ENCODE measurements around the gene ANTKMT.
"Not testable (repeated sequence)": the region's sequence is repeated elsewhere in the genome, so short reads cannot be mapped to it uniquely, and the experiment has no call there.

The ANTKMT gene

GRCh38 chr16:681746-682427 lies 39.1 kb upstream of the ANTKMT start:
- no peak for DNase-seq

DNA sequence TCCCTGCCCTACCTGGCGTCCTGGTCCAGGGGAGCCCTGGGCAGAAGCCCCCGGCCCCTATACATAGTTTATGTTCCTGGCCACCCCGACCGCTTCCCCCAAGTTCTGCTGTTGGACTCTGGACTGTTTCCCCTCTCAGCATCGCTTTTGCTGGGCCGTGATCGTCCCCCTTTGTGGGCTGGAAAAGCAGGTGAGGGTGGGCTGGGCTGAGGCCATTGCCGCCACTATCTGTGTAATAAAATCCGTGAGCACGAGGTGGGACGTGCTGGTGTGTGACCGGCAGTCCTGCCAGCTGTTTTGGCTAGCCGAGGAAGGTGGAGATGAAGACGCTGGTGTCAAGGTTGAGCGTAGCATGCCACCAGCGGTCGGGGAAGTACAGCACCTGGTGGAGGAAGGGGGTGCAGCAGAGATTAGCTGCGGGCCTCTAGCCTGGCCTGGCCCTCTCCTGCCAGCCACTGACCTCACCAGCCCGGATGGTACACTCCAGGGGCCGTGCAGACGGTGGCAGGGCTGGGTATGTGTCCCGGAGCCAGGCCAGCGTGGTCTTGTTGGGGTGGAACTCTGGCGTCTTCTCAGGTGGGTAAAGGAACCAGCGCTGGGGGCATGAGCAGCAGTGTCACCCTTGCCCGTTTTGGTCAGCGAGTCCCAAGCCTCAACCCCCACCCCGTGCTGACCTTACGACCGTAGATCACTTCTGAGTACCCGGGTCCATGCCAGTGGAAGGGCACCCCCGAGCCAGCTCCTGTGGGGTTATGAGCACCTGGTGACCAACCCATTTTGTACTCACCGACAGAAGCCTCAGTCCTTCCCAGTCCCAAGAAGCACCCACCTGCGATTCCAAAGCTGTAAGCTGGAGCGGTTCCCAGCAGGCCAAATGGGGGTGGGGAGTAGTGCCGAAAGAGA lies 38.2 kb upstream of the ANTKMT start:
- no peak for DNase-seq

- no peak for DNase-seq
These were observed 37.4 kb upstream of the ANTKMT start for GRCh38 chr16:683396-684070.

DNA sequence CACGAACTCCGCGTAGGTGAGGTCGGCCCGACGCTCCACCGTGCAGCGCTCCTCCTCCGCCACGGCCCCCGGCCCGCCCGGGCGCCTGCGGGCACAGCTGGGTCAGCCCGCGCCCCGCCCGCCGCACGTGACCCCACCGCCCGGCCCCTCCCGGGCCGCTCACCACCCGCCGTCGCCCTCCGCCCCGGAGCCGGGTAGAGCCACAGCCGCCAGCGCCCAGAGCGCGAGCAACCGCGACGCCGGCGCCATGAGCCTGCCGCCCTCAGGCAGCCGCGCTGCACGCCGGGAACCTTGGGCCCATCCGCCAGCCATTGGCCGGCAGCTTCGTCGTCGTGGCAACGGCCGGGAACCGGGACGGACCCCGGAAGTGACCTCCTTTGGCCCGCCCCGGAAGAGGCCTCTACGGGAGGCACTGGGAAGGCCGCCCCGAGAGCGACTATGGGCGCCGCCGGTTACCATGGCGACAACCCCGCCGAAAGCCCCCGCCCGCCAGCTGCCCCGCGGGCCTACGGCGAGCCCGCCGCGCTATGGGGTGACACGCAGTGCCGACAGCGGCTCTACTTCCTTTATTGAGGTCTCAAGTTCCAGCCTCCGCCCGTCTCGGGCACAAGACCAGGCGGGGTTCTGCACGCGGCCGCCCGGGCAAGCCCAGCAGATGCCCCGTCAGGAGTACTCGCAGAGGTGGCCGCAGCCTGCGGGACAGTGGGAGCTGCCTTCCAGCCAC lies 36.7 kb upstream of the ANTKMT start, which contains the start of gene JMJD8:
Gene JMJD8 (minus strand): TSS at position 264 of the 724 bp plus-strand sequence. CDS start 15 bp downstream, at position 249.
- peak; percentile 87 for DNase-seq

DNA sequence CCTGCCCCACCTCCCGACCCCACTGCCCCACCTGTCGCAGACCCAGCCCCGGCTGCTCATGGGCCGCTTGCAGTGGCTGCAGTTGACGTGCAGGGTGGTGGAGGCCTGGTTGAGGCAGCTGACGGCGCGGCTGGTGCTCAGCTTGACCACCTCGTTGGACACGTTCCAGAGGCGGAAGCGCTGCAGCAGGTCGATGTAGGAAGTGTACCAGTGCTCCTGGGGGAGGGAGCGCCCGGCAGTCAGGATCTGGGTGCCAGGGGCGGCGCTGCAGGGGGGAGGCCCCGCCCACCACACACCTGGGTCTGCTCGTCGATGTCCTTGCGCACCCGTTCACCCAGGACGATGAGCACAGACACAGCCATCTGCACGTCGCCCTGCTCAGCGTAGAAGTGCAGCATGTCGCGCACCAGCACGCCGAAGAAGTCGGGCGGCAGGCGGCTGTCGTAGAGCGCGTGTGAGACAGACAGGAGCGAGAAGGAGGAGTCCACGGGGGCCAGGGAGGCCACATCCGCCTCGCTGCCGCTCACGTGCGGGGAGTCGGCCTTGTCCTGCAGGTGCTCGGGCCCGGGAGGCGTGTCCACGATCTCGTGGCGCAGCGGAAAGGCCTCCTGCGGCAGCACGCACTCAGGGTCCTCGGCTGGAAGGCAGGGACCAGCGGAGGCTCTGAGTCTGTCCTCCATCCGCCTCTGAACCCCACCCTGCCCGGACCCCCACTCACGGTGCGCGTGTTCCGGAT lies 35.8 kb upstream of the ANTKMT start:
- no peak for DNase-seq

DNA sequence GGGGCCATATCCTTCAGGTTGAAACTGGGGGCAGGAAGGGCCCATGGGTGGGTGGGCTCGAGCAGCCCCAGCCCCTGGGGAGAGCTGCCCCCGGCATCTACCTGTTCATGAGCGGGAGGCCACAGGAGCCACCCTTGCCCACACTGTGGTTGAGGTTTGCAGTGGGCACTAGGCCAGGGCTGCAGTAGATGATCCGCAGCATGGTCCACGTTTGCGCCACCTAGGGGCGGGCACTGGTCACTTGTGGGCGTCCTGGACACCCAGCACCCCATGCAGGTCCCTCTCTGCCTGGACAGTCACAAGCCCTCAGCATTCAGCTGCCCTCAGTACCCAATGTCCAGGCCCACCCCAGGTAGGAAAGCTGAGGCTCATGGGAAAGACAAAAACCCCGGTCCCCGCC lies 35.0 kb upstream of the ANTKMT start:
- no peak for DNase-seq

- no peak for DNase-seq
These were observed 34.3 kb upstream of the ANTKMT start for GRCh38 chr16:686459-687260.

GRCh38 chr16:687499-687898 lies 33.4 kb upstream of the ANTKMT start:
- DNase-seq, result no peak

GRCh38 chr16:689175-689897 lies 31.6 kb upstream of the ANTKMT start:
- no peak for DNase-seq

DNA sequence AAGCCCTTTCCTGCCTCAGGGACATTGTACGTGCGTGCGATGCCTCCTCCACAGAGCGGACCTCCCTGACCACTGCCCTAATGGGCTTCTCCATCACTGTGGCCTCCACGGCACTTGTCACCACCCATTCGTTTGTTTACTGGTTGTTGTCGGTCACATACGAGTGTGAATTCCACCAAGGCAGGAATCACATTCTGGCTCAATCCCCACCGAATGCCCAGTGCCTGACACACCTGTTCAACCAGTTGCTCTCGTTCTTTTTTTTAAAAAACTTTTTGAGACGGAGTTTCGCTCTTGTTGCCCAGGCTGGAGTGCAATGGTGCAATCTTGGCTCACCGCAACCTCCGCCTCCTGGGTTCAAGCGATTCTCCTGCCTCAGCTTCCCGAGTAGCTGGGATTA lies 29.7 kb upstream of the ANTKMT start:
- DNase-seq, result not testable (repeated sequence)

- DNase-seq, result no peak
These were observed 28.4 kb upstream of the ANTKMT start for GRCh38 chr16:692356-693108.

DNA sequence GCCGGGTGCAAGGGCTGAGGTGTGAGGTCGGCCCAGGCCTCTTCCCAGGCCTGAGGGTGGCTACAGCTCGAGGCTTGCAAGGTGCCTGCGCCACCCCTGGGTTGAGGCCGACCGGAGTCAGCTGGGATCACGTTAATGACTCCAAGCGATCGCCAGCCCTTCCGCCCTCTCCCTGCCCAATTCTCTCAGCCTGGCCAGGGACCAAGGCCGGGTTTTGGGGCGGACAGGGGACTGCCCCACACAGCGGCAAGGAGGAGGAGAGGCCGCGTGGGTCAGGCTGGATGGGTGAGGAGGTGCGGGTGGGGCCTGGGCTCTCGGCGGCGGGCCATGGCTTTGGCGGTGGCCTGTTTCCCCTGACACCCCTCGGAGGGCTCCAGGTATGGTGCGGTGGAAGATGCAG lies 27.6 kb upstream of the ANTKMT start:
- no peak for DNase-seq

GRCh38 chr16:693766-694165 lies 27.2 kb upstream of the ANTKMT start:
- DNase-seq, result no peak

DNA sequence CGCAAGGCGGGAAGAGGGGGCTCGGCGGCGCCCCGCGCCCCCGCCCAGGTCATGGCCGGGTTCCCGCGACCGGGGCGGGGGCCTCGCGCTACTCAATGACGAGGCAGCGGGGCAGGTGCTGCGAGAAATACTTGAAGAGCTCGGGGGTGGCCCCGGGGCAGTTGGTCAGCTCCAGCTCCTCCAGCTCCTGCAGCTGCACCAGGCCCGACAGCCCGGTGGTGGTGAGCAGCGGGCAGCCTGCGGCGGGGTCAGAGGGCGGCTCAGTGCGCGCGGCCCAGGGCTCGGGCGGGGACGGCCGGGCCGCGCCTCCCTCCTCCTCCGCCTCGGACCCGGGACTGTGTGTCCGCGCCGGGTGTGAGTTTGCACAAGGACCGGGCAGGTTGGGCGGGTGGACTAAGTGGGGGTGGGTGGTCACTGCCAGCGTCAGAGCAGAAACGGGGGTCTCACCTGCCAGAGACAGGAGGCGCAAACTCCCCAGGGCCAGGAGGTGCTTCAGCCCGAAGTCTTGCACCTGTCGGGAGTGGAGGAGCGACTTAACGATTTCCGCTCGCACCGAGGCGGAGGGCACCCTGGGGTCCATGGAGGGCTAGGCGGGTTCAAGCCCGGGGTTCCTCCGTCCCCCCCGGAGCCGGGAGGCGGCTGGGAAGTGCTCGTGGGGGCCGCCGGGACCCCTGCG lies 26.6 kb upstream of the ANTKMT start:
- no peak for DNase-seq

- no peak for DNase-seq
These were observed 26.0 kb upstream of the ANTKMT start for GRCh38 chr16:694863-695354.

DNA sequence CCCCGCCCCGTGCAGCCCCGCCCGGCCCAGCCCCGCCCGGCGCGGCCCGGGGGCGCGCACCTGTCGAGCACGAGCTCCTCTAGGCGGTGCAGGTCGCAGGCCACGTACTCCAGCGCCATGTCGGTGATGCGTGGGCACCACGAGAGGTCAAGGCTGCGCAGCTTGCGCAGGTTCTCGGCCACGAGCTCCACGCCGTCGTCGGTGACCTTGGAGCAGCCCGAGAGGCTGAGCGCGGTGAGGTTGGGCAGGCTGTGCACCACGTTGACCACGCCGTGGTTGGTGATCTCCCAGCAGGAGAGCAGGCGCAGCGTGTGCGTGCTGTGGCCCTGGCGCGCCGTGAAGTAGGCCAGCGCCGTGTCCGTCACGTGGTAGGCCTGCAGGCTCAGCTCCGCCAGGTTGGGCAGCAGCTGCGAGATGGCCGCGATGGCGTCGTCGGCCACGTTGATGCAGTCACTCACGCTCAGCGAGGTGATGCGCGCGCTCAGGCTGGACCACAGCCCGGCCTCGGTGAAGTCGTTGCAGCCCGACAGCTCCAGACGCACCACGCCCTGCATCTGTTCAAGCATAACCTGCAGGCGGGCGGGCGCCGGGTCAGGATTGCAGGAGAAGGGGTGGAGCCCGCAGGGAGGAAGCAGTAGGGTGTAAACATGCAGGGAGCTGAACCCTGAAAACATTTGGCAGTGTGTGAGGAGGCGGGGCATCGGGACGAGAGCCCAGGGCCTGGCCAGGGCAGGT lies 25.4 kb upstream of the ANTKMT start:
- no peak for DNase-seq

DNA sequence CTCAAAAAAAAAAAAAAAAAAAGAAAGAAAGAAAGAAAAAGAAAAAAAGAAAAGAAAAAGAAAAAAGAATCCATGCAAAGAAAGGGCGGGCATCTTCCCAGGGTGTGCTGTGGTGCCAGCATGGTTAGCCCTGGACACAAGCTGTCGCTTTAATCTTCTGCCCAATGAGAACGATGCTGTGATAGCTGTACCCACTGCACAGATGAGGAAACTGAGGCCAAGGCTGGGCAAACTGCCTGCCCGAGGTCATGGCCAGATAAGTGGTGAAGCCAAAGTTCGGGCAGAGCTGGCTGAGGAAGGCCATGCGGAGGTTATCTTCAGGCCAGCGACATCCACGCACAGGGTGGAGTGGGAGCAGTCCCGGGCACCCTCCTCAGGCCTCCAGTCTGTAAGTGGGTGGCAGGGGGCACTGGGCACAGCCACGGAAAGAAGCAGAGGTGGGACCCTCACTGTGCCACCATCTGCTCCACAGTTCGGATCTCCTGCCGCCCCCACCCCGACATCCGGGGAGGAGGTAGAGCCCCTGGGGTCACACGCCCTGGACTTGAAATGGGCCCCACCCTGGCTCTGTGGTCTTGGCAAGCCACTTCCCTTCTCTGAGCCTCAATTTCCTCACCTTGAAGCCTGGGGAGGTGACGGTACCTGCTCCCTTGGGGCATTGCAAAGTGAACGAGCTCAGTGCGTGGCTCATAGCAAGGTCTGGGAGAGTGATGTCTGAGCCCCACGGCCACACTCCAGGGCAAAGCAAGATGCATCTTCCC lies 21.9 kb upstream of the ANTKMT start:
- DNase-seq, result no peak
